ENCODE results near the gene ZNF723.
A peak's percentile ranks its signal among the peaks of the same experiment; 100 is the strongest.
"Not testable (repeated sequence)": the region's sequence is repeated elsewhere in the genome, so short reads cannot be mapped to it uniquely, and the experiment has no call there.

ZNF723 gene

GRCh38 chr19:22831211-22831610 lies 880 bp upstream of the ZNF723 start:
- no peak overlapping the region for H3K27ac ChIP-seq
- TF ChIP-seq ZFX (IDR thresholded peaks at IDR 0.05; ENCODE audit: borderline replicate concordance): no peak
- TF ChIP-seq CTCF (IDR thresholded peaks at IDR 0.05): no peak

- not testable (repeated sequence) for H3K27ac ChIP-seq
These were observed 25.7 kb downstream of the ZNF723 start for GRCh38 chr19:22857713-22858320.

DNA sequence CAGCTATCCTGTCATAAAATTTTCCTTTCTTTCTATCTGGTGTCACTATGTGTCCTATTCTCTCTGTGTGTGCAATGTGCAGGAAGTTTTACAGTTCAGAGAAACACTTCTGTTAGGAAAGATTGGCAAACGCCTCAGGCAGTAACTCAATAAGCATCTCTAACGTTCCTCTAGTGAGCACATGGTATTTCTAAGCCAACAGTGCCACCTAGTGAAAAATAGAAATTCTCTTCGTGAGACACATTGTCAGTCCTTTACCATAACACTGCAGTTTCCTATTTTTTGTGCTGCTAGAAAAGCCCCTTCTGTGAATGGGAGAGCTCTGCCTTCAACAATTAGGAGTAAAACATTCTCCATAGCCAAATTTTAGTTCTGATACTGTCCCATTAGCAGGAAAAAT lies 50.7 kb downstream of the ZNF723 start:
- TF ChIP-seq CTCF (IDR thresholded peaks at IDR 0.05) (peak; percentile 55), ZFX (IDR thresholded peaks at IDR 0.05; ENCODE audit: borderline replicate concordance) (no peak)
- no peak overlapping the region for H3K27ac ChIP-seq

GRCh38 chr19:22893855-22894270 lies 61.8 kb downstream of the ZNF723 start:
- no peak overlapping the region for H3K27ac ChIP-seq
- TF ChIP-seq CTCF (IDR thresholded peaks at IDR 0.05) (no peak), ZFX (IDR thresholded peaks at IDR 0.05; ENCODE audit: borderline replicate concordance) (no peak)

- H3K27ac ChIP-seq: no peak overlapping the region
- TF ChIP-seq ZFX (IDR thresholded peaks at IDR 0.05; ENCODE audit: borderline replicate concordance): no peak
- TF ChIP-seq CTCF (IDR thresholded peaks at IDR 0.05): no peak
These were observed 69.5 kb downstream of the ZNF723 start for GRCh38 chr19:22901431-22902130.
